Measurements from ENCODE around the gene ROBO2.

ROBO2 gene

GRCh38 chr3:77147836-77148578 is 108.1 kb downstream of the ROBO2 start (continued):
- TF ChIP-seq ZNF174 (tag by site-specific recombination; IDR thresholded peaks at IDR 0.05) (no peak), ZNF23 (tag by site-specific recombination; IDR thresholded peaks at IDR 0.05; ENCODE audit: borderline replicate concordance) (no peak), SCRT2 (tag by site-specific recombination; IDR thresholded peaks at IDR 0.05) (no peak), SCRT1 (tag by site-specific recombination; IDR thresholded peaks at IDR 0.05; ENCODE audit: borderline replicate concordance) (no peak), ZNF555 (tag by site-specific recombination; conservative IDR thresholded peaks at IDR 0.05) (no peak), ZNF701 (tag by site-specific recombination; IDR thresholded peaks at IDR 0.05) (no peak), ZNF24 (tag by site-specific recombination; IDR thresholded peaks at IDR 0.05) (no peak), ZNF596 (tag by site-specific recombination; IDR thresholded peaks at IDR 0.05) (no peak), ZNF2 (tag by site-specific recombination; IDR thresholded peaks at IDR 0.05) (no peak), ZNF280C (tag by site-specific recombination; IDR thresholded peaks at IDR 0.05) (no peak), ZSCAN5A (tag by site-specific recombination; IDR thresholded peaks at IDR 0.05) (no peak), GLI2 (tag by site-specific recombination; IDR thresholded peaks at IDR 0.05; ENCODE audit: borderline replicate concordance, low read depth) (no peak), ZSCAN4 (tag by site-specific recombination; IDR thresholded peaks at IDR 0.05) (no peak), ZNF416 (tag by site-specific recombination; IDR thresholded peaks at IDR 0.05) (no peak), ZNF629 (tag by site-specific recombination; IDR thresholded peaks at IDR 0.05) (no peak), SP7 (tag by site-specific recombination; IDR thresholded peaks at IDR 0.05) (peak; percentile 38; the same call in 1 of the 2 replicates), ZIC2 (tag by site-specific recombination; IDR thresholded peaks at IDR 0.05) (no peak), ZNF785 (tag by site-specific recombination; IDR thresholded peaks at IDR 0.05) (no peak), KLF10 (tag by site-specific recombination; IDR thresholded peaks at IDR 0.05) (no peak), ZNF548 (tag by site-specific recombination; IDR thresholded peaks at IDR 0.05) (no peak), ZNF211 (tag by site-specific recombination; IDR thresholded peaks at IDR 0.05; ENCODE audit: low read depth) (no peak), ZBTB8A (tag by site-specific recombination; IDR thresholded peaks at IDR 0.05) (no peak), ZNF660 (tag by site-specific recombination; IDR thresholded peaks at IDR 0.05) (0 out of 2 replicates have a peak, but pooled peaks have one; percentile 14), PATZ1 (tag by site-specific recombination; IDR thresholded peaks at IDR 0.05) (no peak), FEZF1 (tag by site-specific recombination; IDR thresholded peaks at IDR 0.05) (peak; percentile 89), ZNF184 (tag by site-specific recombination; IDR thresholded peaks at IDR 0.05) (no peak), ZNF585B (tag by site-specific recombination; IDR thresholded peaks at IDR 0.05) (no peak), ZFHX2 (tag by site-specific recombination; conservative IDR thresholded peaks at IDR 0.05) (no peak)

Data from HEK293 (cell line).